ENCODE results near the gene CSMD2.

DNA sequence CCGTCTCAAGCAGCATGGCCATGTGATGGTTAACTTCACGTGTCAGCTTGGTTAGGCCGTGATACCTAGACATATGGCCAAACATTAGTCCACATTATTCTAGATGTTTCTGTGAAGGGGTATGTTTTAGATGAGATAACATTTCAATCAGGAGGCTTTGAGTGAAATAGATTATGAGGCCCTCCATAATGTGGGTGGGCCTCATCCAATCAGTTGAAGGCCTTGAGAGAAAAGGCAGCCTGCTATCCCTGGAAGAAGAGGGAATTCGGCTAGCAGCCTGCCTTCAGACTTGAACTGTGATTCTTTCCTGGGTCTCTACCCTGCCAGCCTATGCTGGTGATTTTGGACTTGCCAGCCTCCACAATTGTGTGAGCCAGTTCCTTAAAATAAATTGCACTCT lies 602.5 kb downstream of the CSMD2 start:
- TF ChIP-seq, protein P1, sequence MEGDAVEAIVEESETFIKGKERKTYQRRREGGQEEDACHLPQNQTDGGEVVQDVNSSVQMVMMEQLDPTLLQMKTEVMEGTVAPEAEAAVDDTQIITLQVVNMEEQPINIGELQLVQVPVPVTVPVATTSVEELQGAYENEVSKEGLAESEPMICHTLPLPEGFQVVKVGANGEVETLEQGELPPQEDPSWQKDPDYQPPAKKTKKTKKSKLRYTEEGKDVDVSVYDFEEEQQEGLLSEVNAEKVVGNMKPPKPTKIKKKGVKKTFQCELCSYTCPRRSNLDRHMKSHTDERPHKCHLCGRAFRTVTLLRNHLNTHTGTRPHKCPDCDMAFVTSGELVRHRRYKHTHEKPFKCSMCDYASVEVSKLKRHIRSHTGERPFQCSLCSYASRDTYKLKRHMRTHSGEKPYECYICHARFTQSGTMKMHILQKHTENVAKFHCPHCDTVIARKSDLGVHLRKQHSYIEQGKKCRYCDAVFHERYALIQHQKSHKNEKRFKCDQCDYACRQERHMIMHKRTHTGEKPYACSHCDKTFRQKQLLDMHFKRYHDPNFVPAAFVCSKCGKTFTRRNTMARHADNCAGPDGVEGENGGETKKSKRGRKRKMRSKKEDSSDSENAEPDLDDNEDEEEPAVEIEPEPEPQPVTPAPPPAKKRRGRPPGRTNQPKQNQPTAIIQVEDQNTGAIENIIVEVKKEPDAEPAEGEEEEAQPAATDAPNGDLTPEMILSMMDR (IDR thresholded peaks at IDR 0.05): no peak
- no peak for TF ChIP-seq EZH2phosphoT487 (IDR thresholded peaks at IDR 0.05)

Data from neural progenitor cell (in vitro differentiated cells).